Large intestine (tissue), 3 donors: Measurements from ENCODE around the gene SIAH2. TPM values are rescaled to one million over a fixed set of nuclear protein-coding genes. Genes with fewer than 3 reads are reported as not detected.
A peak's percentile ranks its signal among the peaks of the same experiment; 100 is the strongest.
"Not testable (repeated sequence)": the region's sequence is repeated elsewhere in the genome, so short reads cannot be mapped to it uniquely, and the experiment has no call there.

Experiments
- DNase-seq, 2 donors: peaks; one replicate each; pipeline versions ENCODE4 v3.0.0 to v3.0.0-alpha.2; 2013
- H3K27ac ChIP-seq: one replicate; pipeline ENCODE4 v1.5.1; 2013; ENCODE audit warnings: low read length
- H3K27me3 ChIP-seq: 2 replicates; pipeline ENCODE4 v1.6.1; 2013; ENCODE audit warnings: low read length; ENCODE audit not compliant: control insufficient read depth, insufficient read depth
- H3K36me3 ChIP-seq: 2 replicates; pipeline ENCODE4 v1.6.1; 2013; ENCODE audit warnings: low read length; ENCODE audit not compliant: control insufficient read depth, insufficient read depth
- H3K4me1 ChIP-seq: one replicate; pipeline ENCODE4 v1.6.1; 2013; ENCODE audit warnings: low read length; ENCODE audit not compliant: control insufficient read depth, insufficient read depth
- H3K4me3 ChIP-seq: one replicate; pipeline ENCODE4 v1.5.1; 2013; ENCODE audit warnings: low read length
- H3K9me3 ChIP-seq: one replicate; pipeline ENCODE4 v1.6.1; 2013; ENCODE audit warnings: mild to moderate bottlenecking, low read depth, low read length, moderate library complexity; ENCODE audit not compliant: control insufficient read depth
- WGBS: methylation state at CpG from one replicate; pipeline ENCODE4 v1.1.5; 2013; ENCODE audit warnings: low lambda C conversion rate; ENCODE audit not compliant: insufficient coverage; 5-methylcytosine and 5-hydroxymethylcytosine counted together
- polyA plus RNA-seq: library from polyadenylated mRNA; unstranded; fragments of 120-200 nt; gene quantifications from one replicate; pipeline ENCODE4 v1.2.1, GENCODE V29; 2013

SIAH2 gene
- polyA plus RNA-seq, 1 donor: 19.7 TPM

DNA sequence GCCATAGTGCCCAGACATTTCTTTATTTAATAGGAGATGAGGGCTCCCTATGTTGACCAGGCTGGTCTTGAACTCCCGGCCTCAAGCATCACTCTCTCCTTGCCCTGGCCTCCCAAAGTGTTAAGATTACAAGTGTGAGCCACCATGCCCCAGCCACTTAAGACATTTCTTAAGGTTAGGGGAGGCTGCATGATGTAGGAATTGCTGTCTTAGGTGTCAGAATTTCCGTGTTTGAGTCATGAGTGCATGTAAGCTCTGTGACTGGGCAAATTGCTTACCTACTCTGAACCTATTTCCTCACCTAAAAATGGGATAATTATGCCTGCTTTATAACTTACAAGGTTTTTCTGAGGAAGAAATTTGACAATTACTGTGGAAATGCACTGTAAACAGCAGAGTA, 34.2 kb upstream of the SIAH2 start:
- Histone ChIP-seq H3K4me3 (no peak overlapping the region), H3K36me3 (no peaks in the 10 kb centered on the region), H3K27me3 (no peaks in the 10 kb centered on the region), H3K4me1 (no peaks in the 10 kb centered on the region), H3K9me3 (no peaks in the 10 kb centered on the region), H3K27ac (no peak overlapping the region)
- no peak for DNase-seq
- WGBS: no CpG with 5 or more reads among the region's 2 CpGs

DNA sequence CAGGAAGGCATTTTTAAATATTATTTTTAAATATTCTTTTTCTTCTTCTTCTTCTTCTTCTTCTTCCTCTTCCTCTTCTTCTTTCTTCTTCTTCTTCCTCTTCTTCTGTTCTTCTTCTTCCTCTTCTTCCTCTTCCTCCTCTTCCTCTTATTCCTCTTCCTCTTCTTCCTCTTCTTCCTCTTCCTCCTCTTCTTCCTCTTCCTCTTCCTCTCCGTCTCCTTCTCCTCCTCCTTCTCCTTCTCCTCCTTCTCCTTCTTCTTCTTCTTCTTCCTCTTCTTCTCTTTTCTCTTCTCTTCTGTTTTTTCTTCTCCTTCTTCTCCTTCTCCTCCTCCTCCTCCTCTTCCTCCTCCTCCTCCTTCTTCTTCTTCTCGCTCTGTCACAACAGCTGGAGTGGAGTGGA, 33.6 kb upstream of the SIAH2 start:
- not testable (repeated sequence) for H3K36me3 ChIP-seq, H3K9me3 ChIP-seq, H3K27ac ChIP-seq, H3K4me1 ChIP-seq, DNase-seq, H3K4me3 ChIP-seq, H3K27me3 ChIP-seq
- WGBS: 79% methylated on average over 1 of the region's 2 CpGs

DNA sequence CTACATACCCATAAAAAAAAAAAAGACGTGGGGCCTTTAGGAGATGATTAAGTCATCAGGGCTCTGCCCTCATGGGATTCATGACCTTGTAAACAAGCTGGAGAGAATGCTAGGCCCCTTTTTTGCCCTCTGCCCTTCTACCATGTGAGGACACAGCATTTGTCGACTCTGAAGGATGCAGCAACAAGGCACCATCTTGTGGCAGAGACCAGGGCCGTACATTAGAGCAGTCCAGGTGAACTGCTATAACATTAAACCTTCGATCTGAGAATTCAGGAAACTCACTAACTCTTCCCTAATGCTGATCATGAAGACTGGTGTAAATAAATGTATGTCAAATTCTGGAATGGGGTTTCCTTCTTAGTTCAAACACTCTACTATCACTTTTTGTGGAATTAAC, 30.7 kb upstream of the SIAH2 start:
- H3K27me3 ChIP-seq: no peaks in the 10 kb centered on the region
- no peaks in the 10 kb centered on the region for H3K36me3 ChIP-seq
- DNase-seq: peak in 1 of 2 donors; percentile 14
- no peaks in the 10 kb centered on the region for H3K9me3 ChIP-seq
- H3K27ac ChIP-seq: no peak overlapping the region
- no peaks in the 10 kb centered on the region for H3K4me1 ChIP-seq
- H3K4me3 ChIP-seq: no peak overlapping the region
- WGBS: no CpG with 5 or more reads among the region's 4 CpGs

DNA sequence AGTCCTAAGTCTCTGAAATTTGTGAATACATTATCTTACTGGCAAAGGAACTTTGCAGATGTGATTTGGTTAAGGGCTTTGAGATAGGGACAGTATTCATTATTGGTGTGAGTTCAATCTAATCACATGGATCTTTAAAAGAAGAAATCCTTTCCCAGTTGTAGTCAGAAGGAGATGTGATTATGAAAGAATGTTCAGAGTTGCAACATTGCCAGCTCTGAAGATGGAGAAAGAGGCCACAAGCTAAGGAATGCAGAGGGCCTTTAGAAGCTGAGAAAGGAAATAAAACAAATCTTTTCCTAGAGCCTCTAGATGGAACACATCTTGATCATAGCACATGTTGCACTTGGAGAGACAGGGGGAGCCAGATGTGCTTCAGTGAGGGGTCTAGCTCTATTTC, 27.7 kb upstream of the SIAH2 start:
- Histone ChIP-seq H3K27ac (no peak overlapping the region), H3K9me3 (no peaks in the 10 kb centered on the region), H3K27me3 (no peaks in the 10 kb centered on the region), H3K36me3 (no peaks in the 10 kb centered on the region), H3K4me1 (no peaks in the 10 kb centered on the region), H3K4me3 (no peak overlapping the region)
- no peak for DNase-seq

DNA sequence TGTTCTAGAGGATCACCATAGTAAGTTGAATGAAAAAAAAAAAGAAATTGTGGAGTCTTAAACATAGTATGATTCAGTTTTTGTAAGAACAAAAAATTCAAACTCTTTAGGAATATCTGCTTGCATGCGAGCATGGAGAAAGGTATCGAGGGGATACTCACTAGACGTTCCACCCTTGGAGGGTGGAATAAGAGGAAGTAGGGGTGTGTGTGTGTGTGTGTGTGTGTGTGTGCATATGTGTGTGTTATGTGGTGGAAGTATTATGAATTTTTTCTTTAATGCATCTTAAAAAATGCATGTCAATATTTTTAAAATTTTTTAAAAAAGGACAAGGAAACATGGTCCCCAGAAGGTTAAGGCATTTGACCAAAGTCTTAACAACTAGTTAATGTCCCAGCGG, 26.5 kb upstream of the SIAH2 start:
- H3K27me3 ChIP-seq: no peaks in the 10 kb centered on the region
- DNase-seq: no peak
- WGBS: no CpG with 5 or more reads among the region's 4 CpGs
- no peaks in the 10 kb centered on the region for H3K36me3 ChIP-seq
- H3K4me3 ChIP-seq: no peak overlapping the region
- no peaks in the 10 kb centered on the region for H3K4me1 ChIP-seq
- no peak overlapping the region for H3K27ac ChIP-seq
- H3K9me3 ChIP-seq: no peaks in the 10 kb centered on the region

DNA sequence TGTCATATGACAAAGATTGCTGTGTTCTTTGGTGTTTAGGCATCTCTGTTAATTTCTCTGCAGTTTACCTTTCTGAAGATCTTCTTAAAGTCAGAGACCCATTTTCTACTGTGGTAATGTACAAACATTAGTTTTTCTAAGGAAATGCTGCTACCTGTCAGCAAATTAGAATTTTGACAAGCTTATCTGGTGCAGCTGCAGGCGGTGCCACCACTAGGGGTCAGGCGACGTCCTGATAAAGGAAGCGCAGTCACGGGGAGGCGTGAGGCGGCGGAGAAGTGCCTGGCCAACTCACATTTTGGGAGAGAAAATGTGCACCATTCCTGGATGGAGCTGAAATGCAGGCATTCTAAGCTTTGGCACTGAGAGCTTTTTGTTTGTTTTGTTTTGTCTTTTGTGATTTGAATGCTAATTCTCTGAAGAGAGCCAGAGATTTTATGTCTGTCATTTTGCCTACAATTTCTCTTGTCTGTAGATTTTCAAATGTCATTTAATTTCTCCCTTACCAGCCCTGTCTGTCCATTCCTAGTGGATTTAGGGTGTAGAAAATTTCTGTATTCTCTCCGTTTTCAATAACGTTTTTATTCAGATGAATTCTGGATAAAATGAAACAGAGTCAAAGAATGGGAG, 24.9 kb upstream of the SIAH2 start:
- no peaks in the 10 kb centered on the region for H3K9me3 ChIP-seq
- DNase-seq: peak; percentile 65 to 70
- no peaks in the 10 kb centered on the region for H3K27me3 ChIP-seq
- no peak overlapping the region for H3K4me3 ChIP-seq
- no peaks in the 10 kb centered on the region for H3K36me3 ChIP-seq
- no peak overlapping the region for H3K27ac ChIP-seq
- no CpG with 5 or more reads among the region's 10 CpGs for WGBS
- H3K4me1 ChIP-seq: no peaks in the 10 kb centered on the region

DNA sequence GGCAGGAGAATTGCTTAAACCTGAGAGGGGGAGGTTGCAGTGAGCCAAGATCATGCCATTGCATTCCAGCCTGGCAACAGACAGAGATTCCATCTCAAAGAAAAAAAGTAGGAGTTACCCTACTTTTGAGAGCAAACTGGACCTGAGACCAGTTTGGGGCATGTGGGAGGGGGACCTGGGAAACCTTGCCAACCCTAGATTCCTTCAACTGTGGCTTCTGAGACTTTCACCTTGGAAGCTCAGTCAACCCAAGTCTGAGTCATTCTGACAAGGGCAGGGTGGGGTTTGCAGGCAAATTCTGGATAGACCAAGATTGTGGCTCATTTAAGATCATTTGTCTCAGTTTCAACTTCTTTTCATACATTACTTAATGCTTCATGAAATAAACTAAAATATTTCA, 23.8 kb upstream of the SIAH2 start:
- no peak for DNase-seq
- H3K4me3 ChIP-seq: no peak overlapping the region

DNA sequence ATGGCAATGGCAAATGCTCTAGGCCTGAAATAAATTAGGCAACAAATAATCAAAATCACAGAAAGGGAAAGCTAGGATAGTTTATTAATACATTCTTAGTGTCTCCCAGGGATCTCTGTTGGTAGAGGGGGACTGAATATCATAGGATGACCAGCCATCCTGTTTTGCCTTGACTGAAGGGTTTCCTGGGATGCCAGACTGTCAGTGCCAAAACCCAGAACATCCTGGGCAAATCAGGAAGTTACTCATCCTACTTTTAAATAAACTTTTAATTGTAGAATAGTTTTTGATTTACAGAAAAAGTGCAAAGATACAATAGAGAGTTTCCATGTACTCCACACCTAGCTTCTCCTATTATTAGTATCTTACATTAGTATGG, 21.8 kb upstream of the SIAH2 start:
- Histone ChIP-seq H3K9me3 (no peaks in the 10 kb centered on the region), H3K4me1 (no peaks in the 10 kb centered on the region), H3K4me3 (no peak overlapping the region), H3K27me3 (no peaks in the 10 kb centered on the region), H3K36me3 (no peaks in the 10 kb centered on the region), H3K27ac (no peak overlapping the region)
- DNase-seq: no peak

More for the DNA sequence above, 23.8 kb upstream of the SIAH2 start:
- Histone ChIP-seq H3K27me3 (no peaks in the 10 kb centered on the region), H3K4me1 (no peaks in the 10 kb centered on the region), H3K27ac (no peak overlapping the region), H3K36me3 (no peaks in the 10 kb centered on the region), H3K9me3 (no peaks in the 10 kb centered on the region)

DNA sequence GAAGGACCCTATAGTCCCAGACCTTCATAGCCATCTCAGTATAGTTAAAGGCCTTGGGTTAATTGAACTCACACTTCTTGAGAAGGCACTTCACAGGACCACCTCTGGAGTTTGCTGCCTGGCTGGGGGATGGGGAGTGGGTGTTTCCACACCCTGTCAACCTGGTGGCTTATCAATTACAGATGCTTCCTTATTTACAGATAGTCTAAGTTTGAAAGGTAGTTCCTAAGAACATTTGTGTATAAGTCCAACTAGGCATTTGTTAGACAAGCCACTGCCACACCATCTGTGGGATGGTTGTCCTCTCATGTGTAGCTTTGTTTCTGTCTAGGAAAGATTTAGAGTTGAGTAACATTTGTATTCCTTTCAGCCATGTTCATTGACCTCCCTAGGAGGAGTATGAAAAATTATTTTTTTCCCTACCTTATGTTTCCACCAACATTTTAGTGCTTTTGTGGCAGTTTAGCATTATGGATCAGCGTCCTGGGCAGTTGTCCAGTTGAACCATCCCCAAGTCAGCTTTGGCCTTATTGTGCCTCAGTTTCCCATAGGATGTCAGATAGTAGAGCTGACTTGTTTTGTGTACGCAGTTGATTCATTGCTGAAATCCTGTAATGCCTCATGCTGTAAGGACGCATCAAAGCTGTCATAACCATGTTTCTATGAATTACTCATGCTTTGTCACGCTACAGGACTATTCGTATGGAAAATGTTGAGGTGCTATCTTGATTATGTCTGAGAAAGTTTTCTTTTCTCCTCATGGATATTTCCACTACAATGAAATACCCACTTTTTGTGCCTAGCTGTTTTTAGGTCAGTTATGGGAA, 21.2 kb upstream of the SIAH2 start:
- H3K36me3 ChIP-seq: no peaks in the 10 kb centered on the region
- peaks cover 3% of the 10 kb centered on the region for H3K9me3 ChIP-seq
- no peak for DNase-seq
- H3K27ac ChIP-seq: no peak overlapping the region
- 100% methylated on average over 1 of the region's 5 CpGs for WGBS
- no peaks in the 10 kb centered on the region for H3K4me1 ChIP-seq
- H3K4me3 ChIP-seq: no peak overlapping the region
- no peaks in the 10 kb centered on the region for H3K27me3 ChIP-seq

DNA sequence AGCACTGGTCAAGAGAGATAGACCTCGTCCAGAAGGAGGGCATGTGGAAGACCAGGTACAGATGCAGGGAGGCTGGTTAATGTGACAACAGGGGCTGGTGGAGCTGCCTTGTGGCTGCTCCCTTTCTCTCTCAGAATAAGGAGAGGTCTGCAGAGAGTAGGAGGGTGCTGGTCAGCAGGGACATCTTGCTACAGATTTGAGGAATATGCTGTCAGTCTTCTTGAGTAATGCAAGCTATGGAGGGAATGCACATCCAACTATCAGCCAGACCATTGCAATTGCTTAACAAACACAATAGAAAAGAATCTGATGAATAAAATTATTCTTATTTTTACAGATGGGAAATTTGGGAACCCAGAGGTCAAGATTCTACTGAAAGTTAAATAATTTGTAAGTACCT, 20.3 kb upstream of the SIAH2 start:
- Histone ChIP-seq H3K4me3 (no peak overlapping the region), H3K9me3 (peaks cover 7% of the 10 kb centered on the region), H3K36me3 (no peaks in the 10 kb centered on the region), H3K27ac (no peak overlapping the region), H3K27me3 (no peaks in the 10 kb centered on the region), H3K4me1 (no peaks in the 10 kb centered on the region)
- no CpG with 5 or more reads among the region's 1 CpG for whole genome bisulfite sequencing
- no peak for DNase-seq

DNA sequence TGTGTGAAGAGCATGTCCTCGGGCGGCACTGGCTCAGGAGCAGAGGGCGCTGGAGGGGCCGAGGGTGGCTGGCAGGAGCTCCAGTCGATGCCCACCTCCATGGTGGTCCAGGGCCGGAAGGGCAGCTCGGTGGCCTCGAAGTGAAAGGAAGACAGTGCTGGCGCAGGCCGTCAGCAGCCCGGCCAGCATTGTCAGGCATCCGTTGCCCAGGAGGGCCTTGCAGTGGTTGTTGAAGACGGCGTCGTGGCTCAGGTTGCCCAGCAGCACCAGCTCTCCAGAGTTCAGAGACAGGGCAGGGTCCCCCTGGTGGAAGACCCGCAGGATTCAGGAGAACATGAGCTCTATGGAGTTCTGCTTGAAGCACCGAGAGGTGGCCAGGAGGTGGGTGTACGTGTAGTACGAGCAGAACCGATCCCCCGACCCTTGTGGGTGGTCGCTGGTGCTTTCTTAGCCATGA, 16.5 kb upstream of the SIAH2 start:
- no CpG with 5 or more reads among the region's 22 CpGs for WGBS
- Histone ChIP-seq H3K9me3 (peaks cover 7% of the 10 kb centered on the region), H3K27ac (no peak overlapping the region), H3K4me3 (no peak overlapping the region), H3K4me1 (no peaks in the 10 kb centered on the region), H3K36me3 (no peaks in the 10 kb centered on the region), H3K27me3 (no peaks in the 10 kb centered on the region)
- no peak for DNase-seq
